ENCODE data around the gene NRP2.

NRP2 gene

GRCh38 chr2:205733648-205734047 lies 51.3 kb downstream of the NRP2 start:
- DNase-seq = no peak

- DNase-seq = no peak
Observed at GRCh38 chr2:205734436-205735037, 52.2 kb downstream of the NRP2 start.

GRCh38 chr2:205738117-205738968 lies 56.0 kb downstream of the NRP2 start:
- DNase-seq = no peak

- no peak for DNase-seq
Observed at GRCh38 chr2:205739620-205740019, 57.3 kb downstream of the NRP2 start.

GRCh38 chr2:205740381-205740780 lies 58.1 kb downstream of the NRP2 start:
- DNase-seq = no peak

GRCh38 chr2:205741256-205741978 lies 59.1 kb downstream of the NRP2 start:
- DNase-seq = no peak

GRCh38 chr2:205743137-205743536 lies 60.8 kb downstream of the NRP2 start:
- no peak for DNase-seq

GRCh38 chr2:205744074-205744591 lies 61.8 kb downstream of the NRP2 start:
- DNase-seq = no peak

GRCh38 chr2:205745661-205746419 lies 63.5 kb downstream of the NRP2 start:
- DNase-seq = no peak

GRCh38 chr2:205746420-205746785 lies 64.1 kb downstream of the NRP2 start:
- DNase-seq = no peak

GRCh38 chr2:205747829-205748386 lies 65.6 kb downstream of the NRP2 start:
- no peak for DNase-seq

- DNase-seq = no peak
Observed at GRCh38 chr2:205748639-205749038, 66.3 kb downstream of the NRP2 start.

GRCh38 chr2:205749078-205749477 lies 66.8 kb downstream of the NRP2 start:
- no peak for DNase-seq

- no peak for DNase-seq
Observed at GRCh38 chr2:205750797-205751196, 68.5 kb downstream of the NRP2 start.

GRCh38 chr2:205751569-205752031 lies 69.3 kb downstream of the NRP2 start:
- no peak for DNase-seq

- no peak for DNase-seq
Observed at GRCh38 chr2:205752296-205752820, 70.1 kb downstream of the NRP2 start.

- no peak for DNase-seq
Observed at GRCh38 chr2:205752924-205753323, 70.6 kb downstream of the NRP2 start.

- DNase-seq = no peak
Observed at GRCh38 chr2:205754285-205754923, 72.1 kb downstream of the NRP2 start.

GRCh38 chr2:205754924-205755321 lies 72.6 kb downstream of the NRP2 start:
- DNase-seq = no peak

GRCh38 chr2:205755923-205756322 lies 73.6 kb downstream of the NRP2 start:
- DNase-seq = no peak

- no peak for DNase-seq
Observed at GRCh38 chr2:205757271-205757670, 75.0 kb downstream of the NRP2 start.

- no peak for DNase-seq
Observed at GRCh38 chr2:205758051-205758450, 75.8 kb downstream of the NRP2 start.
